ENCODE measurements around the gene HOXC5. TPM values are rescaled to one million over a fixed set of nuclear protein-coding genes. Genes with fewer than 3 reads are reported as not detected.

Gene HOXC5
- polyA plus RNA-seq, 2 of the 4 experiments (the other 2 are of a cell fraction), result 0.41 to 0.98 TPM

GRCh38 chr12:54026640-54027441 is 6.0 kb upstream of the HOXC5 start:
- H3K27ac ChIP-seq, result no peak overlapping the region
- DNase-seq (ENCODE audit: low read depth in 1 of 2, low spot score in 1 of 2) (no peak), ATAC-seq (no peak), FAIRE-seq (no peak)
- H3K4me1 ChIP-seq, result peaks cover 23% of the 10 kb centered on the region
- no peak overlapping the region for H3K4me2 ChIP-seq
- no peak overlapping the region for H3K4me3 ChIP-seq
- POLR2A ChIA-PET, result interaction anchor here (1.4 to 2.4 kb wide), 2 partner anchors 10 to 18 kb away, joined by 6 to 19 read pairs; partner anchors contain the start of gene HOXC8
- CTCF ChIA-PET, result interaction anchor here (0.5 to 27.9 kb wide), 12 partner anchors 9 to 291 kb away, joined by 3 to 476 read pairs (median 6); partner anchors contain the start of genes HOXC10 and SMUG1
- H3K9me3 ChIP-seq, result no peaks in the 10 kb centered on the region
- WGBS (ENCODE audit: missing lambda C conversion rate), result 85% methylated on average over 22 of the region's 22 CpGs
- TF ChIP-seq RARB (CRISPR knock-in tag; IDR thresholded peaks at IDR 0.05) (no peak), NFE2L2 (conservative IDR thresholded peaks at IDR 0.05; ENCODE audit: low read length) (no peak), HOXB5 (CRISPR knock-in tag; IDR thresholded peaks at IDR 0.05) (no peak), FOXS1 (CRISPR knock-in tag; IDR thresholded peaks at IDR 0.05) (no peak), PHF8 (IDR thresholded peaks at IDR 0.05; ENCODE audit: borderline replicate concordance, low read depth) (no peak), JUN (IDR thresholded peaks at IDR 0.05) (no peak), KDM5A (IDR thresholded peaks at IDR 0.05) (no peak), ELK1 (IDR thresholded peaks at IDR 0.05; ENCODE audit: low read depth, low read length) (no peak), TP53 (CRISPR knock-in tag; IDR thresholded peaks at IDR 0.05) (no peak), HDAC2 (IDR thresholded peaks at IDR 0.05) (no peak), JUNB (IDR thresholded peaks at IDR 0.05) (no peak), SREBF2 (IDR thresholded peaks at IDR 0.05) (no peak), HMGXB4 (CRISPR knock-in tag; IDR thresholded peaks at IDR 0.05; ENCODE audit: borderline replicate concordance) (no peak), EHMT2 (IDR thresholded peaks at IDR 0.05; ENCODE audit: low read depth) (no peak)

GRCh38 chr12:54027442-54027786 is 5.4 kb upstream of the HOXC5 start:
- no peak for FAIRE-seq
- TF ChIP-seq TP53 (CRISPR knock-in tag; IDR thresholded peaks at IDR 0.05), result no peak
- TF ChIP-seq NR3C1 (IDR thresholded peaks at IDR 0.05), result no peak
- TF ChIP-seq HES2 (IDR thresholded peaks at IDR 0.05), result no peak
- no peak for TF ChIP-seq SMC3 (IDR thresholded peaks at IDR 0.05)
- no peak for TF ChIP-seq NPAS2 (CRISPR knock-in tag; IDR thresholded peaks at IDR 0.05; ENCODE audit: borderline replicate concordance)
- TF ChIP-seq ESRRA (IDR thresholded peaks at IDR 0.05; ENCODE audit: borderline replicate concordance, low read length), result no peak
- no peak for TF ChIP-seq MAFK (IDR thresholded peaks at IDR 0.05; ENCODE audit: partially characterized antibody)
- TF ChIP-seq ZSCAN20 (CRISPR knock-in tag; IDR thresholded peaks at IDR 0.05), result no peak
- no peak for TF ChIP-seq FOSB (CRISPR knock-in tag; IDR thresholded peaks at IDR 0.05)
- no peak for TF ChIP-seq HDAC2 (IDR thresholded peaks at IDR 0.05)
- DNase-seq (ENCODE audit: low read depth in 1 of 2, low spot score in 1 of 2), result no peak

More at GRCh38 chr12:54027442-54027786, 5.4 kb upstream of the HOXC5 start:
- no peak for ATAC-seq
- H3K4me3 ChIP-seq, result no peak overlapping the region
- H3K9me3 ChIP-seq, result no peaks in the 10 kb centered on the region
- ChIA-PET CTCF (interaction anchor here (0.7 to 27.9 kb wide), 12 partner anchors 7 to 189 kb away, joined by 3 to 476 read pairs (median 7); partner anchors contain the start of genes HOXC10 and SMUG1), POLR2A (interaction anchor here (1.2 to 2.4 kb wide), 3 partner anchors 10 to 161 kb away, joined by 5 to 19 read pairs (median 6); partner anchors contain the start of genes HOXC8 and SMUG1)
- H3K4me2 ChIP-seq, result peak overlapping the region; percentile 96
- peak overlapping the region in 1 of 2 experiments; percentile 79; a peak in 2 of 6 replicates for H3K27ac ChIP-seq
- WGBS (ENCODE audit: missing lambda C conversion rate), result 87% methylated on average over 3 of the region's 3 CpGs
- peaks cover 21% of the 10 kb centered on the region for H3K4me1 ChIP-seq
